Activated CD4-positive, CD25-positive, alpha-beta regulatory T cell treated with anti-CD3 and anti-CD28 coated beads, Interleukin-2, amount 50 U/mL, for 72 hours (primary cell): Measurements from ENCODE around the gene IZUMO1R.
"Not testable (repeated sequence)": the region's sequence is repeated elsewhere in the genome, so short reads cannot be mapped to it uniquely, and the experiment has no call there.

Experiments used
- DNase-seq: peaks from one replicate; pipeline ENCODE4 v3.0.0; 2021

Gene IZUMO1R

GRCh38 chr11:94326947-94327346 is 22.6 kb downstream of the IZUMO1R start:
- DNase-seq = no peak

GRCh38 chr11:94328587-94329080 is 24.3 kb downstream of the IZUMO1R start:
- DNase-seq = no peak

GRCh38 chr11:94329501-94329900 is 25.1 kb downstream of the IZUMO1R start:
- no peak for DNase-seq

- no peak for DNase-seq
These were observed 26.4 kb downstream of the IZUMO1R start for GRCh38 chr11:94330789-94331188.

GRCh38 chr11:94332814-94333213 is 28.4 kb downstream of the IZUMO1R start:
- no peak for DNase-seq

GRCh38 chr11:94336033-94336432 is 31.7 kb downstream of the IZUMO1R start:
- DNase-seq = no peak

- no peak for DNase-seq
These were observed 34.3 kb downstream of the IZUMO1R start for GRCh38 chr11:94338651-94339050.

- no peak for DNase-seq
These were observed 37.9 kb downstream of the IZUMO1R start for GRCh38 chr11:94342250-94342649.

- no peak for DNase-seq
These were observed 39.1 kb downstream of the IZUMO1R start for GRCh38 chr11:94343495-94343894.

GRCh38 chr11:94346311-94346710 is 41.9 kb downstream of the IZUMO1R start:
- not testable (repeated sequence) for DNase-seq

- DNase-seq = not testable (repeated sequence)
These were observed 46.6 kb downstream of the IZUMO1R start for GRCh38 chr11:94350850-94351563.
